HG03060 (cell line): ENCODE measurements around the gene ARGFX.
"Not testable (repeated sequence)": the region's sequence is repeated elsewhere in the genome, so short reads cannot be mapped to it uniquely, and the experiment has no call there.

Experiments
- ATAC-seq: cut with Tn5 transposase; IDR thresholded peaks from one replicate; pipeline ENCODE4 v1.9.1; 2021; ENCODE audit warnings: low read depth, moderate number of reproducible peaks; ENCODE audit not compliant: unreplicated experiment

Gene ARGFX

DNA sequence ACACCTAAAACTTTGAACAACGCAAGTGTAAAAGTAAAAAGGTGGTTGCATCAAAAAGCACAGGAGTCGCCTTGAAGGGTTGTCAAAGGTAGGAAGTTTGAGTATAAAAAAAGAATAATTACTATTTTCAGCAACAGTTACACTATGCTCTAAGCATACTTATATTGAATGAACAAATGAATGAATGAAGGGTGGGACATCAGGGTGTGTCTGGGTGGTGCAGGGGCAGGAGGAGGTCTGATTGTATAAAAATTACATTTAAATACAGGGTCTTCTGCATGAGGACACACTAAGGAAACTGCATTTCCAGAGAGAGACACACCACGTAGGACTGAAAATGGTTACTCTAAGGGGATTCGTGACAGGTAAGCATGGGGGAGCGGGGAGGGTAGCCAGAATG, at the start of gene ARGFX:
Gene ARGFX (plus strand): TSS at position 301 of the 400 bp plus-strand sequence. CDS start 2,765 bp downstream, outside the sequence.
- no peak for ATAC-seq

DNA sequence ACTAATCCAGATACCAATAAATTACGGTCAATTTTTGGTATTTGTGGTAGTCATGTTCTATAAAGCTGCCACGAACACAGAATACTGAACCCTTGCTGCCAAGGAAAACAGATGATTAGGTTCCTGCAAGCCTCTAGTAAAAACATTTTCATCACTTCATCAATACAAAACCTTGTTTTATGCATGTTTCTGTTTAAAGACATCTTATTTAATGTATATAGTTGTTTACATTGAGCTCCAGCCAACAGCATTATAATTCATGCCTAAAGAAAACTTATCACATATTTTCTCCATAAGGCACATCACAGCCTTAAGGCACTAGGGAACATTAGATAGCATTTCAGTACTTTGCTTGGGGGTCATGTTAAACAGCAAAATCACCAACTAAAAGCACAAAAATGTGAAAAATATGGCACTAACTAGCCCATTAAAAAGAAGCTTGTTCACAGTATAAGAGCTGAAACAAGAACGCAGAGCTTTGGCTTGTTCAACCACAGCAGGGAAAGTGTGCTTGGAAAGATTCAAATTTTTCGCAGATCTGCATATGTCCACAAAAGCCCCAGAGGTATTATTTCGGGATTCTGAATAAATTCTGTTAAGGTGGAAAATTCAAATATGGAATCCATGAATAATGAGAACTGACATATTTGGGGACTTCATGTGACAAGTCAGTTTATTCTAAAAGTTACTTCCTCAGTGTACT, 49.6 kb upstream of the ARGFX start:
- ATAC-seq: no peak

DNA sequence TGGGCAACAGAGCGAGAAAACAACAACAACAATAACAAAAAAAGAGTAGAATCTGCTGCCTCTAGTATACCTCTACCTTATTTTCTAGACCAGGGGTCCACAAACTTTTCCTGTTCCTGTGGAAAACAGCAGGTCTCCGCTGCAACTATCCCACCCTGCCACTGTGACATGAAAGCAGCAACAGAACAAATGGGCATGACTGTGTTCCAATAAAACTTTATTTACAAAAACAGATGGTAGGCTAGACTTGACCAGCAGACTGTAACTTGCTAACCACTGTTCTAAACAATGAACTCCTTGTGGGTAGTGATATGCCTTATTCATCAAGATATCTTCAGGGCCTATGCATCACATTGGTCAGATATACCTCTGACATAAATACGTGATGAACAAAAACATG, 47.2 kb upstream of the ARGFX start:
- ATAC-seq: no peak

DNA sequence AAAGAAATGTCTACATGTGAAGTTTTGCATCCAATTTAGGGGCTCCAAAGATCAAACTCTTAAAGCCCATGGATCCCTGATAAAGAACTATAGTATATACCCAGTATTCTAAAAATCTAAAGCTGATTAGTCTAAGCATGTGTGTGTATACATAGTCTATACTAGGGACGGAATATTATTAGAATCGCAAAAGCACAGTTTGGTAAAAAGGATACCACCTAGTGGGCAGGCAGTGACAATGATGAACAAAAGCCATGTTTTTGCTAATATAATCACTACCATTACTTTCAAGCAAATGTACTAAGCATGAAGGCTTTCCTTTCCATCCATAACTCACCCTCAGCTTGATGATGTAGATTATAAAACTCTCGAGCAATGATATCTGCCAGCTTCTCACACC, 38.4 kb upstream of the ARGFX start:
- ATAC-seq: no peak

DNA sequence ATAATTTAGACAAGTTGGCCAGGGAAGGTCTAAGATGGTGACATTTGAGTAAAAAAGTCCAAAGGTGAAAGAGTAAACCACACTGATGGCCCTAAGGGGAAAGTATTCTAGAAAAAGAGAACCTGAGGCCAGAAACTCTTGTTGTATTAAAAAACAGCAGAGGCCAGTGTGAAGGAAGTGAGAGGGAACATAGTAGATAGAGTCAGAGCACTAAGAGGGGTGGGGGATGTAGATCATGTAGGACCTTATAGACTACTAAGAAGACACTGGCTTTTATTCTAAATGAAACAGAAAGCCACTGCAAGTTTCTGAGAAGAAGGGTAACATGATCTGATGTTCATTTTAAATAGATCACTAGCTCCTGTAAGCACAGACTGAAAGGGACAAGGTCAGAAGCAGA, 36.5 kb upstream of the ARGFX start:
- ATAC-seq: no peak

DNA sequence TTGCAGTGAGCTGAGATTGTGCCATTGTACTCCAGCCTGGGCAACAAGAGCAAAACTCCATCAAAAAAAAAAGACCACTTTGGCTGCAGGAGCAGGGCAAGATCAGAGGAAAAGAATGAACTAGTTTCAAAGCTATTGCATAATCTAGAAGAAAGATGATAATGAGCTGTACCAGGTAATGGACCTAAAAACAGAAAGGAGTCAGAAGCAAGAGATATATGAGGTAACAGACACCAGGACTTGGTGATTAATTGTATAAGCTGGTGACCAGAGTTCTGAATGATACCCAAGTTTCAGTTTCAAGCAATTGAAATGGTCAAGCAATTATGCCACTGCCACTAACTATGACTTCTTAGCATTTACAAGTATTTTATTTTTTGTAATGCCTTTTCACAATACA, 24.8 kb upstream of the ARGFX start:
- no peak for ATAC-seq

DNA sequence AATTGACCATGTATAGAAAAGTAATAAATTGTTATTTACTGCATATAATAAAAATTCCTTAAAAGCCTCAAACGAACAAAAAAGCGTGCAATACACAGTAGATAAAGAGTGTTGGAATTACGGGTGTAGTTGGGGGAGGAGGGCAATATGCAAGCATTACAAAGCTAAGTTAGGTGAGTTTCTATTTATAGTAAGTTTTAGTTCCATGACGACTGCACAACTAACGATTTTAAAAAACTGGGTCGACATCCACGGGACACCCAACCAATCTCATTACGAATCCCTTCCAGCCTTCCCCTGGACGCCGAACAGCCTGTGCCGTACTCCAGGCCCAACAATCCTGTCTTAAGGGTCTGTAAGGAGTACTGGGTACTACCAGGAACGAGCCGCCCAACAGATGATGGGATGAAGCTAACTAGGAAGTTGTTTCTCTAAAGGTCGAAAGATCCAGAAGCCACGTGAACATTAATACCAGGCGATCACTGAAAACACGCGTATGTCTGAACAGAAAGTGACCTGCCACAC, 22.6 kb upstream of the ARGFX start:
- ATAC-seq: no peak

DNA sequence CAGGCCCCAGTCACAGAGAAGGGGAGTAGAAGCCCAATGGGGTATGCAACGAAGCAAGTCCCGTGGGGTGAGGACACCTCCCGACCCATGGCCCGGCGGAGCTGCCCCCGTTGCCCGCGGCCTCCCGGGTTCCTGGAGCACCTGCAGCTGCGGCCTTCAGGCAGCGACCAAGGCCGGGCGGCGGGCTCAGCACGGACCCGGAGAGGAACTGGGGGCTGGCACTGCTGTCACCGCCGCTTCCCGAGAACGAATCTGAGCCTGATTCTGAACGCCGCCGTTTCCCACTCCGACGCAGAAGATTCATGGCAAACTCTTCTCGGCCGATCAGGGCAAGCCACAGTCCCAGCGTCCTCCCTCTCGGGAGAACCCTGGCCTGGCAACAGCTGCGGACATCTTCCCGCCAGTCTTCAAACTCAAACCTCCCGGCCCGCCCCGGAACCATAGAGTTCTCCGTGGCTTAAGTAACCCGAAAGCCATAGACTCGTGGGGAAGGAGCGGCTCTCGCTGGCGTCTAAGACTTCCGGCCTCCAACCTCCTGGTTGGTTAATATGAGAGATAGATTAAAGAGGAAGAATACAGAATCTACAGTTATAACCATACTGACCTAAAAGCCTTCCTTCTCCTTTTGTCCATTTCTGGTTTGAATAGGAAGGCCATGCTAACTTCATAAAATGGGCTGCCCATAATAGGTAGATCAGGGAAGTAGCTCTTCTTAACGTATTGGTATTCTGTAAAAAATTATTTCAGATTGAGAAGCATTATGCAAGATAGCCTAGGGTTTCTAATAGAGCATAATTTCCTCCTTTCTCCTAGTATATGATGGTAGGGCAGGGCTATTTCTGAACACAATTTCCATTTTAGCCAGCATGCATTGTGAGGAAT, 21.9 kb upstream of the ARGFX start, which contains the start of gene POLQ:
Gene POLQ (minus strand): TSS at position 415 of the 882 bp plus-strand sequence. CDS start 111 bp downstream, at position 304.
- peak; percentile 56 for ATAC-seq

DNA sequence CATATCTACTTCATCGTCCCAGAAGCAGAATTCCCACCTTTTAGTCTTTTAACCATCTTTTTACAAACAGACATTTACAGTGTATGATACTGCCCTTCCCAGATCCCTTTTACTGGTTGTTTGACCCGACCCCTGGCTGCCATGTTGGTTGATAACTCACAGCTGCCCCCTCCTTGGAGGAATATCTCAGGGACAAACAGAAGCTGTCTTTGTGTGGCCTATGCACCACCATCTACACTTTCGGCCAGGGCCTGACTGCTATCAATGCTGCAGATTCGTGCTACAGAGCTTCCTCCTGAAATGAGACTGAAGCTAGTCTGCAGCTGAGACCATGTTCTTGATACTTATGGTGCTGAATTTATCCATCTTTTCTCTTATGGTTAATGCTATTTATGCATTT, 15.4 kb upstream of the ARGFX start:
- ATAC-seq: no peak

DNA sequence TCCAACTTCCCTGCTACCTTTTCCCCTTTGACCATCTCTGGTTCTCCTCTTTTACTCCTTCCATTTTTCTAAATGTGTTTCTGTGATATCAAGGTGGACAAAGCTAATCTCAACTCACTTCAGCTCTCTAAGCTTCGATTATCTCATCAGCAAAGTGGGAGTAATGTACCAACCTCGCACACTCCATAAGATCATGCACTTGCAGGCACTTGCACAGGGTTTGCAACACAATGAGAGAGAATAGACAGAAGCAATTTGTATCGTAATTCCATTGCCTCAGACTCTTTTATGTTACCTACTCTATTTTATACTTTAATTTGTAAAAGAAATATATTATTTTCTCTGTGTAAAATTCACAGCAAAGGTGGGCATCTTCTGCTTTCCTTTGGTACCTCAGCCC, 15.0 kb upstream of the ARGFX start:
- ATAC-seq: no peak

DNA sequence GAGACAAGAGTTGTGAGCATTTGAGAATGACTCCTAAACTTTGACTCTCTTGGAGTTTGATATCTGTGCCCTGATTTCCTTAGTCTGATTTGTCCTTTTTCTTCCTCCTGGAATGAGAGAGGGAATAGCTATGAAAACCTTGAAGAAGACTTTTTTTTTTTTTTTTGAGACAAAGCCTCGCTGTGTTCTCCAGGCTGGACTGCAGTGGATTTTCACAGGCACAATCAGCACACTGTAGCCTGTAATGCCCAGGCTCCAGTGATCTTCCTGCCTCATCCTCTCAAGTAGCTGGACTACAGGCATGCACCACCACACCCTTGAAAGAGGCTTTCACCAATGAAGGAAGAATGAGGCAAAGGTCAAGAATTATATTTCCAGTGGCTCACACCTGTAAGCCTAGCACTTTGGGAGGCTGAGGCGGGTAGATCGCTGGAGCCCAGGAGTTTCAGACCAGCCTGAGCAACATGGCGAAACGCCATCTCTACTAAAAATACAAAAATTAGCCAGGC, 10.3 kb upstream of the ARGFX start:
- ATAC-seq: no peak

DNA sequence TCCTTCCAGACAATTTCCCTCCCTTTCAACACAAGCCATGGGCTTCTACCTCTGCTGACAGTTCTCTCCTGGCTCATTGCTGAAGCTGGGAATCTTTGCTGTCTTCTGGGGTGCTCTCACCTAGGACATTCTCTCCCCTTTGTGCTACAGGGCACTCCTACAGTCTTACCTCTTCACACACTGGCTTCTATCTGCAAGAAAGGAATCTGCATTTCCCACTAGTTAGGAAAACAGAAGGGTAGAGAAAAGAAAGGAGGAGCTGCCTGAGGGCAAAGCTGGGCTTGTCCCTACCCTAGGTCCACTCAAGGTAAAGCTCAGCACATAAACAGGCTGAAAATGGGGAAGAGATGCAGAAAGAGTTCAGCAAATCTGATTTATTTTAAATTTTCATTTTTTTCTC, 5.6 kb upstream of the ARGFX start:
- no peak for ATAC-seq

DNA sequence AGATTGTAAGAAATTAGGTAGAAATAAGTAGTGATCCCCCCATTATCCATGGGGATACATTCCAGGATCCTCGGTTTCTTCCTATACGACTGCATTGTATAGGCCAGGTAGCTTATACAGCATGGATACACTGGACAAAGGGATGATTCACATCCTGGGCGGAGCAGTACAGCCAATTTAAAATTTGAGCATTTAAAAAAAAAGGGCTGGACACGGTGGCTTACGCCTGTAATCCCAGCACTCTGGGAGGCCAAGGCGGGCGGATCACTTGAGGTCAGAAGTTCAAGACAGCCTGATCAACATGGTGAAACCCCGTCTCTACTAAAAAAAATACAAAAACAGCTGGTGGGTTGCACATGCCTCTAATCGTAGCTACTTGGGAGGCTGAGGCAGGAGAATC, 976 bp upstream of the ARGFX start:
- ATAC-seq: no peak

DNA sequence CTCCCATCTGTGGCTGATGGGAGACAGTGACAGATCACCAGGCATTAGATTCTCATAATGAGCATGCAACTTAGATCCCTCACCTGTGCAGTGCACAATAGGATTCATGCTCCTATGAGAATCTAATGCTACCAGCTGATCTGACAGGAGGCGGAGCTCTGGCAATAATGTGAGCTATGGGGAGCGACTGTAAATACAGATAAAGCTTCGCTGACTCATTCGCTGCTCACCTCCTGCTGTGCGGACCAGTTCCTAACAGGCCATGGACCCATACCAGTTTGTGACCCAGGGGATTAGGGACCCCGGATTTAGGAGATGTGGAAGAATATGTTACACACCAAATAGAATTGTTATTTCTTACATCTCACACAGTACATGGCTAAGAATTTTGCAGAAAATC, 6.7 kb downstream of the ARGFX start:
- no peak for ATAC-seq

DNA sequence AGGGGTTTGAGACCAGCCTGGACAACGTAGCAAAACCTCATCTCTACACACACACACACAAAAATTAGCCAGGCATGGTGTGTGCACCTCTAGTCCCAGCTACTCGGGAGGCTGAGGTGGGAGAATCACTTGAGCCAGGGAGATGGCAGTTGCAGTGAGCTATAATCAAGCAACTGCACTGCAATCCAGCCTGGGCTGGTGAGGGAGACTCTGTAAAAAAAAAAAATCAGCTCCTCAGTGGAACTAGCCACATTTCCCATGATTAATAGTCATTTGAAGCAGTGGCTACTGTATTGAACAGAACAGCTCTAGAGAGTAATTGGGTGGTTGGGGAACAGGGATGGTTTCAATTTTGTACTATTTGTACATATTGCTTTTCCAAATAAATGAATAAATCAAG, 13.9 kb downstream of the ARGFX start:
- no peak for ATAC-seq

DNA sequence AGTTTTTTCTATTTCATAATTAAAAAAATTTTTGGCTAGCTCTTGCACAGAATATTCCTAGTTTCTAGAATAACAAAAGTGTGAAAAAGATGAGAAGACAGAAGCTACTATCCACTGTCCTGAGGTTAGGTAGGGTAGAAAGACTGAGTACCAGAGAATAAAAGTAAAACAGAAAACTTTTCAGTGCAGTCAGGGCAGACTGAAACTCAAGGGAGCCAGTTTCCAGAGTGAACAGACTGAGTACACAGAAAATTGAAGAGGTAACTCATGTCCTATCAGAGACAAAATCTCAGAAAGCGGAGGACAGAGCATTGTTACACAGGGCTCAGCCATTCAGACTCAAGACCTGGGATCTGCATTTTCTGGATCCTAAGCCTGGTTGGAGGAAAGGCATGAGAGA, 16.7 kb downstream of the ARGFX start:
- ATAC-seq: no peak

DNA sequence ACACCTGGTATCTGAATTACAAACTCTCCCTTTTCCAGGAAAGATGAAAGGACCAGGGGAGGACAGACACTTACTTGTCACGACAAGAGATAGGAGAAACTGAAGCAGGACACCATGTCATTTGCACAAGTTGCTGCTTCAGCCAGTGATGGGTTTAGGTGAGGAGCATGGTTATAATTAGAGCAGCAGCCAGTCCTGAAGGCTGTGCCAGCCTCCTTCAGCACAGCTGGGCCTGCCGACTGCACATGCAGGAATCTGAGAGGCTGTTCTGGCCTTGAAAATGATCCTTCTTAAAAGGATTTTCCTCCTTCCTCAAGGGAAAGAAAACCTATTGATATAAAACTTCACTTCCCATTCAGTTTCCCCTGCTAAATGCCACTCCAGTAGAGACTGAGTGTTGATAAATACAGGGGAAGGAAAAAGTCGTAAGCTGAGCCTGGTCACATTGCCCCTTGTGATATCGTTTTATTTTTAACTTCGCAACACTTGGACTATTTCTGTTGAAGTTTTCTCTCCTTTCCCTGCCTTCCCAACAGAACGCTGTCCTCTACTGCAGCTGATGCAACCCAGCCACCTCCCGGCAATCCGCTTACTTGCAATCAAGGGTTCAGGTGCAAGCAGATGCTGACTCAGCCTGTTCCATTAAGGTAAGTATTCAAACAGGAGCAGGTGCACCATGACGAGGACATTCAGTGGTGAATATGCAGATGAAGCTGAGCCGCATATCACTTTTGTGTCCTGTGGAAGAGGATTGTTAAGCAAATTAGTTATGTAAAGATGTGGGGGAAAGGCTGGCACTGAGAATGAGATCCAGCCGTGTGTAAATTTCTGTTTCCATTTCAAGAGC, 25.3 kb downstream of the ARGFX start, which contains the start of gene FBXO40:
Gene FBXO40 (plus strand): TSS at position 524 of the 847 bp plus-strand sequence. CDS start 27,197 bp downstream, outside the sequence.
- no peak for ATAC-seq

DNA sequence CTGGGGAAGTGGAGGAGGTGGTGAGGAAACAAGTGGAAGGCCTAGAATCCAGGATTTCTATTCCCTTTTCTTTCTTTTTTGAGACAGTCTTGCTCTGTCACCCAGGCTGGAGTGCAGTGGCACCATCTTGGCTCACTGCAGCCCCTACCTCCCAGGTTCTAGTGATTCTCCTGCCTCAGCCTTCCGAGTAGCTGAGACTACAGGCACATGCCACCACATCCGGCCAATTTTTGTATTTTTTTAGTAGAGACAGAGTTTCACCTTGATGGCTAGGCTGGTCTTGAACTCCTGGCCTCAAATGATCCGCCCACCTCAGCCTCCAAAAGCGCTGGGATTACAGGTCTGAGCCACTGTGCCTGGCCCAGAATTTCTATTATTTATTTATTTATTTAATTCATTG, 26.1 kb downstream of the ARGFX start:
- ATAC-seq: not testable (repeated sequence)

DNA sequence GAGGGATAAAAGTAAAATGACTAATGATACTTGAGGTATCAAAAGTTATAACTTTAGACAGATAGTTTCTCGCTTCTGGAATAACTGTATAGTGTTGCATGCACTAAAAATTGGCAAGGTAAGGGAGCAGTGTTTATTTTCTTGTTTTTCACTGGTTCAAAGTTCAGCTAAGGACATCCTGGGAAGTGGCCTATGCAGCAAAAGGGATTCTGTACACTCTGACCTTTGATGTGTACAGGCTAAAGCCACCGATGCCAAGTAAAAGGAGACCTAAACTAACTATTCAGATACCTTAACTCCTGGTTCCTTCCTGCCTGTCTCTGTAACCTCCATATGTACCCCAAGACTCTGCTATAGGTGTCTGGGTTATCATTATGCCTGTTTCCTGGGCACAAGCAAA, 27.1 kb downstream of the ARGFX start:
- no peak for ATAC-seq

DNA sequence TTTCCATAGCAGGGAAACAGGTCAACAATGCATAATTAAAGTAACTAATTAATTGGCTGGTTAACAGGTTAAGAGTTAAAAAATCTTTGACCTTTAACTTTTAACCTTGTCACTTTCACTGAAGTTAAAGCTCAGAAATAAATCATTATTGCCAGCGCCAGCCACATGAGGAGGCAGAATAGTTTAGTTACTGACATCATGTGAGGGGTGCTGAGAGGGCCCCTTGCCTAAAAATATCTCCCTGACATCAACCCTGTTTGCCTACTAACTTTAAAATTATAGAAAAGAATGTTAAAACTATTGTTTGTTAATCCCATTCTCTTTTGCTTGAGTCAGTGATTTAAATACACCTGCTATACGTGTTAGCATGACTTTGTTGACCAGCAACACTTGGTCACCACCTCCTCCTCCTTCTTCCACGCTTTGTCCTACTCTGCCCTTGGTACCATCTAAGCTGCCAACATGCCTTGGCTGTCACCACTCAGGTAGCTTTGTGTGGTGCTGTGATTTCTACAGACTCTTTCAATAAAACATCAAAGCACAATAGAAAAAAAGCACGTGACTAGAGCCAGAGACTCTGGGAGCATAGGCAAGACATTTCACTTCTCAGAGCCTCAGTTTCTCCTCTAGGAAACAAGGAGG, 28.1 kb downstream of the ARGFX start:
- no peak for ATAC-seq
